HEK293 (cell line): ENCODE data around the gene KCNK6.

Experiments used
- BCL6B ChIP-seq: fragments of 450-650 bp; formaldehyde crosslinking; IDR thresholded peaks from 2 replicates; pipeline ENCODE4 v1.5.1; 2017; ENCODE audit warnings: missing biosample characterization, missing genetic modification characterization
- MZF1 ChIP-seq: fragments of 450-650 bp; formaldehyde crosslinking; IDR thresholded peaks from 2 replicates; pipeline ENCODE4 v1.5.1; 2017; ENCODE audit warnings: missing biosample characterization, missing genetic modification characterization, borderline replicate concordance
- OSR2 ChIP-seq: fragments of 450-650 bp; formaldehyde crosslinking; IDR thresholded peaks from 2 replicates; pipeline ENCODE4 v1.5.1; 2016; ENCODE audit warnings: missing biosample characterization, missing genetic modification characterization
- RBAK ChIP-seq: fragments of 450-650 bp; formaldehyde crosslinking; IDR thresholded peaks from 2 replicates; pipeline ENCODE4 v1.5.1; 2016; ENCODE audit warnings: missing biosample characterization, missing genetic modification characterization
- ZBTB17 ChIP-seq: fragments of 450-650 bp; formaldehyde crosslinking; IDR thresholded peaks from 2 replicates; pipeline ENCODE4 v1.5.1; 2016; ENCODE audit warnings: missing biosample characterization, missing genetic modification characterization
- ZBTB7A ChIP-seq: fragments of 450-650 bp; formaldehyde crosslinking; IDR thresholded peaks from 2 replicates; pipeline ENCODE4 v1.5.1; 2016; ENCODE audit warnings: low read depth, missing biosample characterization, missing genetic modification characterization
- ZNF211 ChIP-seq: fragments of 450-650 bp; formaldehyde crosslinking; IDR thresholded peaks from 2 replicates; pipeline ENCODE4 v1.5.1; 2016; ENCODE audit warnings: low read depth, missing biosample characterization, missing genetic modification characterization
- ZNF24 ChIP-seq: fragments of 450-650 bp; formaldehyde crosslinking; IDR thresholded peaks from 2 replicates; pipeline ENCODE4 v1.5.1; 2016; ENCODE audit warnings: missing biosample characterization, missing genetic modification characterization
- ZNF274 ChIP-seq, 2 experiments: fragments of 200-500 bp in 1 of 2; fragments of 450-650 bp in 1 of 2; sonication (Bioruptor generic) in 1 of 2; formaldehyde crosslinking in 1 of 2; IDR thresholded peaks; 2 replicates each; pipeline versions ENCODE4 v1.5.1 to v1.6.1; 2014 to 2016; ENCODE audit warnings: borderline replicate concordance in 1 of 2, inconsistent platforms in 1 of 2, low read length in 1 of 2, missing biosample characterization in 1 of 2, missing genetic modification characterization in 1 of 2
- ZNF341 ChIP-seq: fragments of 450-650 bp; formaldehyde crosslinking; IDR thresholded peaks from 2 replicates; pipeline ENCODE4; 2016; ENCODE audit warnings: low read depth, missing biosample characterization, missing genetic modification characterization
- ZNF391 ChIP-seq: fragments of 450-650 bp; formaldehyde crosslinking; IDR thresholded peaks from 2 replicates; pipeline ENCODE4 v1.5.1; 2016; ENCODE audit warnings: low read depth, missing biosample characterization, missing genetic modification characterization, borderline replicate concordance
- ZNF404 ChIP-seq: fragments of 450-650 bp; formaldehyde crosslinking; IDR thresholded peaks from 2 replicates; pipeline ENCODE4 v1.5.1; 2017; ENCODE audit warnings: missing biosample characterization, missing genetic modification characterization
- ZNF416 ChIP-seq: fragments of 450-650 bp; formaldehyde crosslinking; IDR thresholded peaks from 2 replicates; pipeline ENCODE4 v1.5.1; 2016; ENCODE audit warnings: missing biosample characterization, missing genetic modification characterization
- ZNF433 ChIP-seq: fragments of 450-650 bp; formaldehyde crosslinking; IDR thresholded peaks from 2 replicates; pipeline ENCODE4 v1.5.1; 2016; ENCODE audit warnings: missing biosample characterization, missing genetic modification characterization, low read depth
- ZNF518A ChIP-seq: fragments of 450-650 bp; formaldehyde crosslinking; conservative IDR thresholded peaks from 2 replicates; pipeline ENCODE4 v1.5.1; 2016; ENCODE audit warnings: low read depth, missing biosample characterization, missing genetic modification characterization
- ZNF544 ChIP-seq: fragments of 450-650 bp; formaldehyde crosslinking; IDR thresholded peaks from 2 replicates; pipeline ENCODE4 v1.5.0; 2017; ENCODE audit warnings: missing biosample characterization, missing genetic modification characterization
- ZNF571 ChIP-seq: fragments of 450-650 bp; formaldehyde crosslinking; IDR thresholded peaks from 2 replicates; pipeline ENCODE4 v1.5.0; 2017; ENCODE audit warnings: missing biosample characterization, missing genetic modification characterization
- ZNF623 ChIP-seq: fragments of 450-650 bp; formaldehyde crosslinking; IDR thresholded peaks from 2 replicates; pipeline ENCODE4 v1.5.1; 2016; ENCODE audit warnings: missing biosample characterization, missing genetic modification characterization
- ZNF654 ChIP-seq: fragments of 450-650 bp; formaldehyde crosslinking; IDR thresholded peaks from 2 replicates; pipeline ENCODE4 v1.5.1; 2016; ENCODE audit warnings: low read depth, missing biosample characterization, missing genetic modification characterization
- ZNF791 ChIP-seq: fragments of 450-650 bp; formaldehyde crosslinking; IDR thresholded peaks from 2 replicates; pipeline ENCODE4 v1.5.1; 2016; ENCODE audit warnings: missing biosample characterization, missing genetic modification characterization
- TF ChIP-seq, protein P1 (sequence below): fragments of 450-650 bp; formaldehyde crosslinking; IDR thresholded peaks from 2 replicates; pipeline ENCODE4 v1.5.1; 2016; ENCODE audit warnings: missing biosample characterization, missing genetic modification characterization
- TF ChIP-seq, protein P2 (sequence below): fragments of 450-650 bp; formaldehyde crosslinking; IDR thresholded peaks from 2 replicates; pipeline ENCODE4 v1.5.1; 2016; ENCODE audit warnings: missing biosample characterization, missing genetic modification characterization
- TF ChIP-seq, protein P3 (sequence below): fragments of 450-650 bp; formaldehyde crosslinking; IDR thresholded peaks from 2 replicates; pipeline ENCODE4 v1.5.1; 2016; ENCODE audit warnings: missing biosample characterization, missing genetic modification characterization
- TF ChIP-seq, protein P4 (sequence below): fragments of 450-650 bp; formaldehyde crosslinking; IDR thresholded peaks from 2 replicates; pipeline ENCODE4 v1.5.1; 2016; ENCODE audit warnings: missing biosample characterization, missing genetic modification characterization

Gene KCNK6

GRCh38 chr19:38336638-38337359 is 17.2 kb downstream of the KCNK6 start (continued):
- TF ChIP-seq ZBTB7A (tag by site-specific recombination) (peak; percentile 98), ZNF391 (tag by site-specific recombination) (peak; percentile 97), OSR2 (peak; percentile 59; the same call in 1 of the 2 replicates), ZBTB17 (peak; percentile 98), ZNF791 (tag by site-specific recombination) (peak; percentile 83), ZNF341 (tag by site-specific recombination) (peak; percentile 87), ZNF416 (tag by site-specific recombination) (peak; percentile 78), RBAK (tag by site-specific recombination) (peak; percentile 72; the same call in 1 of the 2 replicates), ZNF404 (tag by site-specific recombination) (no peak), ZNF211 (tag by site-specific recombination) (no peak), ZNF433 (no peak), ZNF571 (tag by site-specific recombination) (no peak), ZNF654 (tag by site-specific recombination) (no peak), BCL6B (tag by site-specific recombination) (peak; percentile 83; the same call in 1 of the 2 replicates), ZNF24 (tag by site-specific recombination) (peak; percentile 78; the same call in 1 of the 2 replicates), ZNF274 (IDR thresholded peaks at IDR 0.05; ENCODE audit: low read length) (no peak), ZNF274 (tag by site-specific recombination; IDR thresholded peaks at IDR 0.05; ENCODE audit: borderline replicate concordance) (no peak), ZNF518A (tag by site-specific recombination) (0 out of 2 replicates have a peak, but pooled peaks have one; percentile 21), ZNF623 (tag by site-specific recombination) (peak; percentile 36; the same call in 1 of the 2 replicates), ZNF544 (tag by site-specific recombination) (no peak), MZF1 (no peak; the same call in 1 of the 2 replicates)
- TF ChIP-seq, protein P1, sequence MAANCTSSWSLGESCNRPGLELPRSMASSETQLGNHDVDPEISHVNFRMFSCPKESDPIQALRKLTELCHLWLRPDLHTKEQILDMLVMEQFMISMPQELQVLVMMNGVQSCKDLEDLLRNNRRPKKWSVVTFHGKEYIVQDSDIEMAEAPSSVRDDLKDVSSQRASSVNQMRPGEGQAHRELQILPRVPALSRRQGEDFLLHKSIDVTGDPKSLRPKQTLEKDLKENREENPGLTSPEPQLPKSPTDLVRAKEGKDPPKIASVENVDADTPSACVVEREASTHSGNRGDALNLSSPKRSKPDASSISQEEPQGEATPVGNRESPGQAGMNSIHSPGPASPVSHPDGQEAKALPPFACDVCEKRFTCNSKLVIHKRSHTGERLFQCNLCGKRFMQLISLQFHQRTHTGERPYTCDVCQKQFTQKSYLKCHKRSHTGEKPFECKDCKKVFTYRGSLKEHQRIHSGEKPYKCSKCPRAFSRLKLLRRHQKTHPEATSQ (tag by site-specific recombination) = peak; percentile 98
- TF ChIP-seq, protein P2, sequence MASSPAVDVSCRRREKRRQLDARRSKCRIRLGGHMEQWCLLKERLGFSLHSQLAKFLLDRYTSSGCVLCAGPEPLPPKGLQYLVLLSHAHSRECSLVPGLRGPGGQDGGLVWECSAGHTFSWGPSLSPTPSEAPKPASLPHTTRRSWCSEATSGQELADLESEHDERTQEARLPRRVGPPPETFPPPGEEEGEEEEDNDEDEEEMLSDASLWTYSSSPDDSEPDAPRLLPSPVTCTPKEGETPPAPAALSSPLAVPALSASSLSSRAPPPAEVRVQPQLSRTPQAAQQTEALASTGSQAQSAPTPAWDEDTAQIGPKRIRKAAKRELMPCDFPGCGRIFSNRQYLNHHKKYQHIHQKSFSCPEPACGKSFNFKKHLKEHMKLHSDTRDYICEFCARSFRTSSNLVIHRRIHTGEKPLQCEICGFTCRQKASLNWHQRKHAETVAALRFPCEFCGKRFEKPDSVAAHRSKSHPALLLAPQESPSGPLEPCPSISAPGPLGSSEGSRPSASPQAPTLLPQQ (tag by site-specific recombination) = peak; percentile 96
- TF ChIP-seq, protein P3, sequence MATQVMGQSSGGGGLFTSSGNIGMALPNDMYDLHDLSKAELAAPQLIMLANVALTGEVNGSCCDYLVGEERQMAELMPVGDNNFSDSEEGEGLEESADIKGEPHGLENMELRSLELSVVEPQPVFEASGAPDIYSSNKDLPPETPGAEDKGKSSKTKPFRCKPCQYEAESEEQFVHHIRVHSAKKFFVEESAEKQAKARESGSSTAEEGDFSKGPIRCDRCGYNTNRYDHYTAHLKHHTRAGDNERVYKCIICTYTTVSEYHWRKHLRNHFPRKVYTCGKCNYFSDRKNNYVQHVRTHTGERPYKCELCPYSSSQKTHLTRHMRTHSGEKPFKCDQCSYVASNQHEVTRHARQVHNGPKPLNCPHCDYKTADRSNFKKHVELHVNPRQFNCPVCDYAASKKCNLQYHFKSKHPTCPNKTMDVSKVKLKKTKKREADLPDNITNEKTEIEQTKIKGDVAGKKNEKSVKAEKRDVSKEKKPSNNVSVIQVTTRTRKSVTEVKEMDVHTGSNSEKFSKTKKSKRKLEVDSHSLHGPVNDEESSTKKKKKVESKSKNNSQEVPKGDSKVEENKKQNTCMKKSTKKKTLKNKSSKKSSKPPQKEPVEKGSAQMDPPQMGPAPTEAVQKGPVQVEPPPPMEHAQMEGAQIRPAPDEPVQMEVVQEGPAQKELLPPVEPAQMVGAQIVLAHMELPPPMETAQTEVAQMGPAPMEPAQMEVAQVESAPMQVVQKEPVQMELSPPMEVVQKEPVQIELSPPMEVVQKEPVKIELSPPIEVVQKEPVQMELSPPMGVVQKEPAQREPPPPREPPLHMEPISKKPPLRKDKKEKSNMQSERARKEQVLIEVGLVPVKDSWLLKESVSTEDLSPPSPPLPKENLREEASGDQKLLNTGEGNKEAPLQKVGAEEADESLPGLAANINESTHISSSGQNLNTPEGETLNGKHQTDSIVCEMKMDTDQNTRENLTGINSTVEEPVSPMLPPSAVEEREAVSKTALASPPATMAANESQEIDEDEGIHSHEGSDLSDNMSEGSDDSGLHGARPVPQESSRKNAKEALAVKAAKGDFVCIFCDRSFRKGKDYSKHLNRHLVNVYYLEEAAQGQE (tag by site-specific recombination) = peak; percentile 92
- TF ChIP-seq, protein P4, sequence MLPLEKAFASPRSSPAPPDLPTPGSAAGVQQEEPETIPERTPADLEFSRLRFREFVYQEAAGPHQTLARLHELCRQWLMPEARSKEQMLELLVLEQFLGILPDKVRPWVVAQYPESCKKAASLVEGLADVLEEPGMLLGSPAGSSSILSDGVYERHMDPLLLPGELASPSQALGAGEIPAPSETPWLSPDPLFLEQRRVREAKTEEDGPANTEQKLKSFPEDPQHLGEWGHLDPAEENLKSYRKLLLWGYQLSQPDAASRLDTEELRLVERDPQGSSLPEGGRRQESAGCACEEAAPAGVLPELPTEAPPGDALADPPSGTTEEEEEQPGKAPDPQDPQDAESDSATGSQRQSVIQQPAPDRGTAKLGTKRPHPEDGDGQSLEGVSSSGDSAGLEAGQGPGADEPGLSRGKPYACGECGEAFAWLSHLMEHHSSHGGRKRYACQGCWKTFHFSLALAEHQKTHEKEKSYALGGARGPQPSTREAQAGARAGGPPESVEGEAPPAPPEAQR (tag by site-specific recombination) = peak; percentile 86; the same call in 1 of the 2 replicates
